Measurements from ENCODE around the gene TPX2. TPM values are rescaled to one million over a fixed set of nuclear protein-coding genes. Genes with fewer than 3 reads are reported as not detected.

TPX2 gene
- total and polyA plus RNA-seq, 10 of the 15 experiments (the other 5 are each of a cell fraction or from before 2014, with no cell fraction given), result 29.7 to 144 (median 89.0) TPM

DNA sequence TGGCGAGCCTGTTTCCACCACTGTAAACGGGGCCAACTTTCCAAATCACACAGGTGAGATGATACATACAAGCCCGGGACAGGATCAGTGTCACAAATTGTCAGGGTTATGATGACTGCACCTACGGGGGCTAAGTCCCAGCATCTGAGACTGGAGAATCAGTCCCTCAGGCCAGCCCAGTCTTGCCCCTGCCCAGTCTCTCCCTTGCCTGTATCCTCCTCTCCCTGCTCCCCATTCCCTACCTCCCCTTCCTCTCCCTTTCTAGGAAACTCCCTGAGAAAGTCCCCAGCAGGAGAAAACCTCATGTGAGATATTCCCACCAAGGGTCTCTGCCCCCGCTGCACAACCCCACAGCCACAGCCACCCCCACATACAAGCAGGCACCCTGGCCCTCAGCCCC lies 104.8 kb downstream of the TPX2 start (continued):
- TF ChIP-seq, protein P1, sequence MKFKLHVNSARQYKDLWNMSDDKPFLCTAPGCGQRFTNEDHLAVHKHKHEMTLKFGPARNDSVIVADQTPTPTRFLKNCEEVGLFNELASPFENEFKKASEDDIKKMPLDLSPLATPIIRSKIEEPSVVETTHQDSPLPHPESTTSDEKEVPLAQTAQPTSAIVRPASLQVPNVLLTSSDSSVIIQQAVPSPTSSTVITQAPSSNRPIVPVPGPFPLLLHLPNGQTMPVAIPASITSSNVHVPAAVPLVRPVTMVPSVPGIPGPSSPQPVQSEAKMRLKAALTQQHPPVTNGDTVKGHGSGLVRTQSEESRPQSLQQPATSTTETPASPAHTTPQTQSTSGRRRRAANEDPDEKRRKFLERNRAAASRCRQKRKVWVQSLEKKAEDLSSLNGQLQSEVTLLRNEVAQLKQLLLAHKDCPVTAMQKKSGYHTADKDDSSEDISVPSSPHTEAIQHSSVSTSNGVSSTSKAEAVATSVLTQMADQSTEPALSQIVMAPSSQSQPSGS (IDR thresholded peaks at IDR 0.05; ENCODE audit: low read length), result no peak

GRCh38 chr20:31844737-31845299 lies 105.7 kb downstream of the TPX2 start:
- FAIRE-seq, result no peak
- POLR2A ChIA-PET, result no interaction called here
- no peak for TF ChIP-seq ZNF687 (IDR thresholded peaks at IDR 0.05)
- no peak for TF ChIP-seq EGR1 (IDR thresholded peaks at IDR 0.05; ENCODE audit: borderline replicate concordance in 1 of 2, low read depth in 2 of 2, low read length in 2 of 2)
- no peak for TF ChIP-seq MLLT1 (IDR thresholded peaks at IDR 0.05)
- TF ChIP-seq POLR2AphosphoS5 (IDR thresholded peaks at IDR 0.05; ENCODE audit: low read length), result no peak
- no peak for TF ChIP-seq SMC3 (IDR thresholded peaks at IDR 0.05; ENCODE audit: borderline replicate concordance, low read length)
- no peak for TF ChIP-seq ELK1 (IDR thresholded peaks at IDR 0.05; ENCODE audit: low read depth, low read length)
- TF ChIP-seq TCF12 (IDR thresholded peaks at IDR 0.05; ENCODE audit: low read depth, low read length), result no peak
- no peak for TF ChIP-seq POLR2A (IDR thresholded peaks at IDR 0.05; ENCODE audit: low read depth, low read length)
- TF ChIP-seq CBX3 (IDR thresholded peaks at IDR 0.05; ENCODE audit: borderline replicate concordance, low read depth), result no peak
- no peak for TF ChIP-seq BACH1 (IDR thresholded peaks at IDR 0.05; ENCODE audit: borderline replicate concordance)
- no peak for TF ChIP-seq CBFB (IDR thresholded peaks at IDR 0.05; ENCODE audit: low read depth)
- no peak for TF ChIP-seq KDM1A (IDR thresholded peaks at IDR 0.05; ENCODE audit: borderline replicate concordance)

More at GRCh38 chr20:31844737-31845299, 105.7 kb downstream of the TPX2 start:
- Histone ChIP-seq H3K4me3 (no peak overlapping the region), H3K27me3 (replicated peaks in 1 of 2; ENCODE audit: control insufficient read depth in 2 of 2, insufficient read depth in 2 of 2, low read length in 1 of 2) (no peaks in the 10 kb centered on the region; a peak in 2 of 4 replicates), H3K9ac (ENCODE audit: control insufficient read depth, insufficient read depth, low read length) (no peak overlapping the region), H3K4me2 (ENCODE audit: control insufficient read depth, insufficient read depth) (no peak overlapping the region), H3K27ac (ENCODE audit: control insufficient read depth, insufficient read depth) (no peak overlapping the region), H3K9me3 (replicated peaks; ENCODE audit: control insufficient read depth, insufficient read depth, low read length) (no peaks in the 10 kb centered on the region), H2AFZ (ENCODE audit: control insufficient read depth, low read depth, low read length) (no peak overlapping the region), H3K79me2 (ENCODE audit: control insufficient read depth, insufficient read depth, low read length) (no peaks in the 10 kb centered on the region), H3K4me1 (ENCODE audit: control insufficient read depth, insufficient read depth, low read length) (peaks cover 5% of the 10 kb centered on the region; the same call in 1 of the 2 replicates), H4K20me1 (ENCODE audit: control insufficient read depth, insufficient read depth) (no peaks in the 10 kb centered on the region; the same call in 1 of the 2 replicates), H3K36me3 (ENCODE audit: control insufficient read depth in 2 of 2, insufficient read depth in 2 of 2, low read length in 1 of 2) (no peaks in the 10 kb centered on the region)
- ChIA-PET SMC1A (ENCODE audit: uncharacterized antibody, unreplicated experiment) (no interaction called here), CTCF (interaction anchor here (0.6 to 7.3 kb wide), 6 partner anchors 10 to 187 kb away, joined by 3 to 109 read pairs (median 3); partner anchors contain the start of gene MYLK2), RAD21 (ENCODE audit: unreplicated experiment) (interaction anchor here (1.7 to 1.9 kb wide), 2 partner anchors 21 to 112 kb away, joined by 4 read pairs; no protein-coding TSS in a partner anchor)
- in situ Hi-C loops (cut with MboI), result no loop called here
- ATAC-seq, result no peak
- 65% methylated on average over 21 of the region's 28 CpGs for WGBS (ENCODE audit: insufficient coverage, insufficient replicate concordance, low lambda C conversion rate, missing lambda C conversion rate)
- intact Hi-C loops (cut with micrococcal nuclease; ENCODE audit: unreplicated experiment), result loop anchor here (5.0 kb wide), 1 partner anchor 172 kb away; no protein-coding TSS in a partner anchor
- BruUV-seq (replicated peaks), result no TSS peak
- DNase-seq (ENCODE audit: low read depth, low spot score), result no peak
